ENCODE measurements around the gene JAG2. TPM values are rescaled to one million over a fixed set of nuclear protein-coding genes. Genes with fewer than 3 reads are reported as not detected.

JAG2 gene
- total RNA-seq, 3 donors from 2014 or later (not counting 1 experiment from before 2014, with no cell fraction given): 3.5 to 6.6 (median 6.1) TPM

- H3K36me3 Mint-ChIP-seq: no peaks in the 10 kb centered on the region
- H3K4me3 Mint-ChIP-seq: no peak overlapping the region
- TF ChIP-seq CTCF (IDR thresholded peaks at IDR 0.05): no peak
- H3K27me3 Mint-ChIP-seq (ENCODE audit: low read depth in 2 of 2): no peaks in the 10 kb centered on the region
- no peaks in the 10 kb centered on the region for H3K9me3 Mint-ChIP-seq
- no peaks in the 10 kb centered on the region for H3K36me3 ChIP-seq (ENCODE audit: control insufficient read depth, insufficient read depth, low read length)
- DNase-seq (no peak), ATAC-seq (peak in 1 of 3 donors; percentile 30)
- H3K9me3 ChIP-seq (ENCODE audit: control insufficient read depth, insufficient read depth, low read length): no peaks in the 10 kb centered on the region
- no peak overlapping the region for H3K27ac ChIP-seq (ENCODE audit: low read length)
- no peak overlapping the region for H3K27ac Mint-ChIP-seq
- H3K27me3 ChIP-seq (ENCODE audit: control insufficient read depth, insufficient read depth, low read length): no peaks in the 10 kb centered on the region
- H3K4me3 ChIP-seq (ENCODE audit: low read length): no peak overlapping the region
- H3K4me1 ChIP-seq (ENCODE audit: control insufficient read depth, insufficient read depth, low read length): peaks cover 6% of the 10 kb centered on the region
- WGBS (ENCODE audit: insufficient coverage): 79% methylated on average over 18 of the region's 18 CpGs
- intact Hi-C loops (cut with micrococcal nuclease): no loop called here
- H3K4me1 Mint-ChIP-seq: no peaks in the 10 kb centered on the region
These were observed 15.2 kb downstream of the JAG2 start for GRCh38 chr14:105153331-105153731.

DNA sequence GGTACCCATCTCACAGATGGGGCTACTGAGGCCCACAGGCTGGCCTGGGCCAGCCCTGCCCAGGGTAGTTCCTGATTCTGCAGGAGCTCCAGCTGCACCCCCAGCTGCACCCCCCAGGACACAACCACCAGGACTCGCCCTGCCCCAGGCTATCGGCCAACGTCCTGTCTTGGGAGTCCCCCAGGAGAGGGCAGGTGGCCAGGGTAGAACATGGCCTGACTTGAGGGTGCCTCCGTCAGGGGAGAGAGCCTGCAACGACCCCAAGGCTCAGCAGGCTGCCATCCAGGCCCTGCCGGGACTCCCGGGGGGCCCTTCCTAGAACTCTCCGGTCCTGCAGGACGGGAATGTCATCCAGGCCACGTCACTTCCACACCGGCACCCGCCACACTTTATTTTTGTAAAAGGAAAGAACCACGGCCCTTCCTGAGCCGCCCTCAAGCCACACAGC is 15.8 kb downstream of the JAG2 start:
- Mint-ChIP-seq H3K27ac (no peak overlapping the region), H3K9me3 (no peaks in the 10 kb centered on the region), H3K4me1 (no peaks in the 10 kb centered on the region), H3K36me3 (no peaks in the 10 kb centered on the region), H3K4me3 (no peak overlapping the region), H3K27me3 (ENCODE audit: low read depth in 2 of 2) (no peaks in the 10 kb centered on the region)
- intact Hi-C loops (cut with micrococcal nuclease): no loop called here
- no peak for TF ChIP-seq CTCF (IDR thresholded peaks at IDR 0.05)
- Histone ChIP-seq H3K27ac (ENCODE audit: low read length) (no peak overlapping the region), H3K4me3 (ENCODE audit: low read length) (no peak overlapping the region), H3K9me3 (ENCODE audit: control insufficient read depth, insufficient read depth, low read length) (no peaks in the 10 kb centered on the region), H3K27me3 (ENCODE audit: control insufficient read depth, insufficient read depth, low read length) (no peaks in the 10 kb centered on the region), H3K36me3 (ENCODE audit: control insufficient read depth, insufficient read depth, low read length) (no peaks in the 10 kb centered on the region), H3K4me1 (ENCODE audit: control insufficient read depth, insufficient read depth, low read length) (peaks cover 6% of the 10 kb centered on the region)
- WGBS (ENCODE audit: insufficient coverage): 75% methylated on average over 14 of the region's 14 CpGs
- ATAC-seq (no peak), DNase-seq (no peak)

GRCh38 chr14:105151838-105152793 is 16.5 kb downstream of the JAG2 start:
- Histone ChIP-seq H3K9me3 (ENCODE audit: control insufficient read depth, insufficient read depth, low read length) (no peaks in the 10 kb centered on the region), H3K27ac (ENCODE audit: low read length) (no peak overlapping the region), H3K4me3 (ENCODE audit: low read length) (no peak overlapping the region), H3K36me3 (ENCODE audit: control insufficient read depth, insufficient read depth, low read length) (no peaks in the 10 kb centered on the region), H3K27me3 (ENCODE audit: control insufficient read depth, insufficient read depth, low read length) (no peaks in the 10 kb centered on the region), H3K4me1 (ENCODE audit: control insufficient read depth, insufficient read depth, low read length) (peaks cover 6% of the 10 kb centered on the region)
- no peaks in the 10 kb centered on the region for H3K36me3 Mint-ChIP-seq
- 86% methylated on average over 44 of the region's 44 CpGs for WGBS (ENCODE audit: insufficient coverage)
- intact Hi-C loops (cut with micrococcal nuclease): no loop called here
- H3K9me3 Mint-ChIP-seq: no peaks in the 10 kb centered on the region
- DNase-seq (no peak), ATAC-seq (no peak)
- no peak overlapping the region for H3K4me3 Mint-ChIP-seq
- H3K27ac Mint-ChIP-seq: no peak overlapping the region
- no peak for TF ChIP-seq CTCF (IDR thresholded peaks at IDR 0.05)
- H3K4me1 Mint-ChIP-seq: no peaks in the 10 kb centered on the region
- H3K27me3 Mint-ChIP-seq (ENCODE audit: low read depth in 2 of 2): no peaks in the 10 kb centered on the region

All from natural killer cell (primary cell).